HEK293 (cell line): ENCODE results near the gene PFN3.

Experiments used
- CTCF ChIA-PET: fragments of 350-600 bp; formaldehyde crosslinking; extraction: SDS; loops from one replicate; lab custom pipeline; 2021; ENCODE audit warnings: antibody characterized with exemption; lab: Yijun Ruan, JAX
- POLR2A ChIA-PET: fragments of 300-600 bp; formaldehyde crosslinking; extraction: SDS; loops from one replicate; lab custom pipeline; 2020; ENCODE audit warnings: antibody characterized with exemption, inconsistent platforms; lab: Yijun Ruan, JAX
- H3K27ac ChIP-seq: fragments of 200-500 bp; sonication (Bioruptor generic); 2 replicates; pipeline ENCODE4 v1.5.1; 2014; ENCODE audit warnings: low read depth, low read length, control low read depth, inconsistent platforms; ENCODE audit errors: extremely low read depth
- H3K36me3 ChIP-seq, 2 experiments: fragments of 200-500 bp in 1 of 2; sonication (Bioruptor generic) in 1 of 2; 1 replicate in 1 of 2; 2 replicates in 1 of 2; pipeline ENCODE4 v1.5.1; 2014 to 2017; ENCODE audit warnings: inconsistent platforms in 2 of 2, low read length in 2 of 2; ENCODE audit not compliant: control insufficient read depth in 2 of 2, insufficient read depth in 1 of 2
- H3K4me1 ChIP-seq: fragments of 200-500 bp; sonication (Bioruptor generic); 2 replicates; pipeline ENCODE4 v1.5.1; 2014; ENCODE audit warnings: mild to moderate bottlenecking, low read length, inconsistent platforms; ENCODE audit not compliant: control insufficient read depth, insufficient read depth
- H3K4me3 ChIP-seq: 2 replicates; pipeline ENCODE4 v1.5.1; 2011; ENCODE audit warnings: low read depth, mild to moderate bottlenecking, control low read depth, low read length, moderate library complexity
- H3K9me3 ChIP-seq: fragments of 200-500 bp; sonication (Bioruptor generic); 2 replicates; pipeline ENCODE4 v1.5.1; 2014; ENCODE audit warnings: low read depth, low read length, inconsistent platforms; ENCODE audit not compliant: control insufficient read depth, insufficient read depth
- ATF2 ChIP-seq: fragments of 450-650 bp; formaldehyde crosslinking; IDR thresholded peaks from 2 replicates; pipeline ENCODE4 v1.5.1; 2016; ENCODE audit warnings: missing biosample characterization, missing genetic modification characterization, low read depth
- BCL11B ChIP-seq: fragments of 450-650 bp; formaldehyde crosslinking; IDR thresholded peaks from 2 replicates; pipeline ENCODE4 v1.5.1; 2016; ENCODE audit warnings: low read depth, missing biosample characterization, missing genetic modification characterization
- CTCF ChIP-seq: fragments of 450-650 bp; formaldehyde crosslinking; IDR thresholded peaks from 2 replicates; pipeline ENCODE4 v1.5.1; 2016; ENCODE audit warnings: missing biosample characterization, missing genetic modification characterization
- GLIS1 ChIP-seq: fragments of 450-650 bp; formaldehyde crosslinking; IDR thresholded peaks from 2 replicates; pipeline ENCODE4 v1.5.1; 2016; ENCODE audit warnings: missing biosample characterization, missing genetic modification characterization
- KLF1 ChIP-seq: fragments of 450-650 bp; formaldehyde crosslinking; IDR thresholded peaks from 2 replicates; pipeline ENCODE4 v1.5.1; 2016; ENCODE audit warnings: missing biosample characterization, missing genetic modification characterization
- KLF16 ChIP-seq: fragments of 450-650 bp; formaldehyde crosslinking; IDR thresholded peaks from 2 replicates; pipeline ENCODE4 v1.5.1; 2017; ENCODE audit warnings: missing biosample characterization, missing genetic modification characterization
- PRDM1 ChIP-seq: fragments of 450-650 bp; formaldehyde crosslinking; IDR thresholded peaks from 2 replicates; pipeline ENCODE4; 2016; ENCODE audit warnings: missing biosample characterization, missing genetic modification characterization
- SP2 ChIP-seq: fragments of 450-650 bp; formaldehyde crosslinking; IDR thresholded peaks from 2 replicates; pipeline ENCODE4 v1.5.1; 2016; ENCODE audit warnings: missing biosample characterization, missing genetic modification characterization
- SP3 ChIP-seq: fragments of 450-650 bp; formaldehyde crosslinking; IDR thresholded peaks from 2 replicates; pipeline ENCODE4 v1.5.1; 2016; ENCODE audit warnings: missing biosample characterization, missing genetic modification characterization
- YY2 ChIP-seq: fragments of 450-650 bp; formaldehyde crosslinking; IDR thresholded peaks from 2 replicates; pipeline ENCODE4 v1.5.1; 2016; ENCODE audit warnings: missing biosample characterization, missing genetic modification characterization
- ZBTB20 ChIP-seq: fragments of 450-650 bp; formaldehyde crosslinking; IDR thresholded peaks from 2 replicates; pipeline ENCODE4 v1.5.1; 2016; ENCODE audit warnings: missing biosample characterization, missing genetic modification characterization
- ZBTB48 ChIP-seq: fragments of 450-650 bp; formaldehyde crosslinking; IDR thresholded peaks from 2 replicates; pipeline ENCODE4 v1.5.1; 2016; ENCODE audit warnings: missing biosample characterization, missing genetic modification characterization
- ZEB2 ChIP-seq: fragments of 450-650 bp; formaldehyde crosslinking; IDR thresholded peaks from 2 replicates; pipeline ENCODE4 v1.5.1; 2016; ENCODE audit warnings: missing biosample characterization, missing genetic modification characterization
- ZNF121 ChIP-seq: fragments of 450-650 bp; formaldehyde crosslinking; IDR thresholded peaks from 2 replicates; pipeline ENCODE4 v1.5.1; 2016; ENCODE audit warnings: missing biosample characterization, missing genetic modification characterization
- ZNF19 ChIP-seq: fragments of 450-650 bp; formaldehyde crosslinking; IDR thresholded peaks from 2 replicates; pipeline ENCODE4; 2016; ENCODE audit warnings: missing biosample characterization, missing genetic modification characterization, low read depth
- ZNF202 ChIP-seq: fragments of 450-650 bp; formaldehyde crosslinking; IDR thresholded peaks from 2 replicates; pipeline ENCODE4 v1.5.1; 2016; ENCODE audit warnings: missing biosample characterization, missing genetic modification characterization, borderline replicate concordance
- ZNF214 ChIP-seq: fragments of 450-650 bp; formaldehyde crosslinking; IDR thresholded peaks from 2 replicates; pipeline ENCODE4 v1.5.1; 2017; ENCODE audit warnings: missing biosample characterization, mild to moderate bottlenecking, missing genetic modification characterization, borderline replicate concordance
- ZNF280C ChIP-seq: fragments of 450-650 bp; formaldehyde crosslinking; IDR thresholded peaks from 2 replicates; pipeline ENCODE4 v1.5.1; 2016; ENCODE audit warnings: missing biosample characterization, missing genetic modification characterization
- ZNF341 ChIP-seq: fragments of 450-650 bp; formaldehyde crosslinking; IDR thresholded peaks from 2 replicates; pipeline ENCODE4; 2016; ENCODE audit warnings: low read depth, missing biosample characterization, missing genetic modification characterization
- ZNF394 ChIP-seq: fragments of 450-650 bp; formaldehyde crosslinking; IDR thresholded peaks from 2 replicates; pipeline ENCODE4 v1.5.1; 2016; ENCODE audit warnings: missing biosample characterization, missing genetic modification characterization, mild to moderate bottlenecking, moderate library complexity, borderline replicate concordance
- ZNF48 ChIP-seq: fragments of 450-650 bp; formaldehyde crosslinking; IDR thresholded peaks from 2 replicates; pipeline ENCODE4 v1.5.1; 2016; ENCODE audit warnings: missing biosample characterization, missing genetic modification characterization
- ZNF830 ChIP-seq: fragments of 450-650 bp; IDR thresholded peaks from 2 replicates; pipeline ENCODE4 v1.5.0; 2018; ENCODE audit warnings: missing biosample characterization, missing genetic modification characterization, low read depth, mild to moderate bottlenecking, moderate library complexity
- ZSCAN23 ChIP-seq: fragments of 450-650 bp; formaldehyde crosslinking; IDR thresholded peaks from 2 replicates; pipeline ENCODE4 v1.5.1; 2016; ENCODE audit warnings: missing biosample characterization, missing genetic modification characterization
- TF ChIP-seq, protein P1 (sequence below): fragments of 450-650 bp; formaldehyde crosslinking; IDR thresholded peaks from 2 replicates; pipeline ENCODE4 v1.5.1; 2016; ENCODE audit warnings: missing biosample characterization, missing genetic modification characterization

PFN3 gene

DNA sequence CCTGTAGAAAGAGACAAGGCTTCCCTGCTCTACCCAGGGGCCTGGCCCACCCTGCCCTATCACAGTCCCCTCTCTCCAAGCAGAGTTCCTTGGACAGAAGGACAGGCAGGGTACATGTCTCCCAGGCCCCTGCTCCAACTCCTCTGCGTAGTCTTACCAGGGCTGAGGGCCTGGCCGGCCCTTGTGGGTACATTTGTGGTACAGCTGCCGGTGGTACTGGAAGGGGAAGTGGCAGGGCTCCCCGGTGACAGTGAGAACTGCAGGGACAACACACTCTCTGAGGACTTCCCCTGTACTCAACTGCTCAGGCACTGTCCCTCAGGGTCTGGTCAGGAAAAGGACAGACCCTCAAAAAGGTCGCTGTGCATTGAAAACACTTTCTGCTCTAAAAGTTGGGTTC, 5.3 kb upstream of the PFN3 start (continued):
- TF ChIP-seq ZNF280C (tag by site-specific recombination) = no peak
- no peak for TF ChIP-seq GLIS1
- no peak for TF ChIP-seq ZNF830 (tag by site-specific recombination)
- no peak for TF ChIP-seq ZEB2

- TF ChIP-seq BCL11B (tag by site-specific recombination) = no peak
- no peak for TF ChIP-seq ZBTB20
- TF ChIP-seq ZNF19 = no peak
- no peak for TF ChIP-seq ZNF202
- TF ChIP-seq KLF16 (tag by site-specific recombination) = no peak
- no peak for TF ChIP-seq ZBTB48 (tag by site-specific recombination)
- TF ChIP-seq ZNF341 = no peak
- Histone ChIP-seq H3K4me1 (no peaks in the 10 kb centered on the region), H3K36me3 (no peaks in the 10 kb centered on the region), H3K9me3 (no peaks in the 10 kb centered on the region), H3K4me3 (no peak overlapping the region), H3K27ac (no peak overlapping the region)
- ChIA-PET CTCF (interaction anchor here (0.6 to 6.6 kb wide), 13 partner anchors 11 to 96 kb away, joined by 3 to 97 read pairs (median 24); partner anchors contain the start of gene GRK6), POLR2A (interaction anchor here (1.7 to 3.8 kb wide), 3 partner anchors 23 to 50 kb away, joined by 12 to 45 read pairs (median 13); partner anchors contain the start of genes GRK6 and PRR7)
Observed at GRCh38 chr5:177405312-177405711, 4.9 kb upstream of the PFN3 start.

DNA sequence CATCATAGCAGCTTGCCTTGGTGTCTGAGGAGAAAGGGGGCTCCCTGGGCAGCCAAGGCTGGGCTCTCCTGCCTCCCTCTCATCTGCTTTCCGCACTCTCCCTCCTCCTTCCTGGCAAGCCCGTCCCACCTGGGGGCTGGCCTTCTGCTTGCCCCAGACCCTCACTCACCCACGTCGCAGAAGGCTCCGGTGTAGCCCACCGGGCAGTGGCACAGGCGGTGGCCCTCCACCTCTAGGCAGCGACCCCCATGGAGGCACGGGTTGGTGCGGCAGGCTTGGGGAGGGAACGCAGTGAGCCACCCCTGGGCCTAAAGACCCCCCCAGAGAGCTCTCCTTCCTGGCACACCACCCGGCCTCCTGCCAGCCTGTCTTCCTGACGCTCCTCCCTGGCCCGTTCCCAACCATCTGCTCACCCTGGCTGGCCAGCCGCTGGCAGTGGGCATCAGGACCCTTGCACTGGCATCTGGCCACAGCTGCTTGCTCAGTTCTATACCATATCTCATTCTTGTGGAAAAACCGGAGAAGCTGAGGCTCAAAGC, 4.2 kb upstream of the PFN3 start:
- H3K4me1 ChIP-seq = no peaks in the 10 kb centered on the region

DNA sequence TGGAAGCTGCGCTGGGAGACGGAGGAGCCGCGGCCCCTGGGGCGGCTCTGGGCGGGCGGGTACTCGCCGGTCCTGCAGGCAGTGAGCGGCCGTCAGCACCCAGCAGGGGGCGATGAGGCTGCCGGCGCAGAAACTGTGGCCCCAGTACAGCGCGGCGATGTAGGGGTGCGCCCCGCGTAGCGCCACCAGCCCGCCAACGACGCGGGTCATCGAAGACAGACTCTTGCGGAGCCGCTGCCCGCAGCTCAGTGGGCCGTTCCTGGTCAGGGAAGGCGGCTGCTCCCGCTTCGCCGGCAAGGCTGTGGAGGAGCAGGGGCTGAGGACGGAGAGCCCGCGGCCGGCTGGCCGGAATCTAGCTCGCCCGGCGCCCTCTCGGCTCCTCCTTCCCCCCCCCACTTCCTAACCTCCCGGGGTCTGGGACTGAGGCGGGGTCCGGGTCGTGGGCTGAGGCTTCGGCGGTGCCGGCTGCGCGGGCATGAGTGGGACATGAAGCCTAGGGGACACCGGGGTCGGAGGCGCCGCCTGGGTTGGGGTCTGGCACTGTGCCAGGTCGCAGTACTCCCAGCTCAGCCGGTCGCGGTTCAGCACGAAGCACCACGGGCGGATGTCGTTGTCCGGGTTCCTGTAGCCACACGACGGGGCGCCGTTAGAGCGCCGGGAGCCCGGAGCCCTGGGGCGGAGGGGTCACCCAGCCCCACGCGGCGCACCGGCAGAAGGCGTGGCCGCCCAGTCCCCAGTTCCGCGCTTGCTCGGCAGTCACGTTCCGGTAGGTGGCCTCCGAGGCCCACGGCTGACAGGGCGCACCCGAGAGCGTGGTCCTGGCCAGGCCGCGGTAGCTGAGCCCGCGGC, 3.6 kb upstream of the PFN3 start:
- POLR2A ChIA-PET = interaction anchor here (0.8 to 3.8 kb wide), 13 partner anchors 11 to 94 kb away, joined by 3 to 45 read pairs (median 5); partner anchors contain the start of genes GRK6, LMAN2, PDLIM7 and PRR7
- peak overlapping the region; percentile 56; the same call in 1 of the 2 replicates for H3K27ac ChIP-seq
- TF ChIP-seq ZSCAN23 (tag by site-specific recombination) (no peak), ZNF48 (no peak), ZNF214 (tag by site-specific recombination) (0 out of 2 replicates have a peak, but pooled peaks have one; percentile 62), CTCF (peak; percentile 97), ATF2 (tag by site-specific recombination) (no peak), ZNF394 (tag by site-specific recombination) (peak; percentile 48; the same call in 1 of the 2 replicates), ZNF121 (tag by site-specific recombination) (peak; percentile 68), ZNF19 (no peak)

More for the DNA sequence above, 4.2 kb upstream of the PFN3 start:
- H3K36me3 ChIP-seq = no peaks in the 10 kb centered on the region
- ChIA-PET CTCF (interaction anchor here (0.6 to 6.6 kb wide), 24 partner anchors 10 to 658 kb away, joined by 3 to 97 read pairs (median 8); partner anchors contain the start of genes GRK6, LMAN2 and SLC34A1), POLR2A (interaction anchor here (1.0 to 3.8 kb wide), 10 partner anchors 10 to 53 kb away, joined by 3 to 45 read pairs (median 8); partner anchors contain the start of genes GRK6, LMAN2 and PRR7)
- H3K9me3 ChIP-seq = no peaks in the 10 kb centered on the region
- peak overlapping the region; percentile 50 for H3K4me3 ChIP-seq
- peak overlapping the region; percentile 56; the same call in 1 of the 2 replicates for H3K27ac ChIP-seq
- TF ChIP-seq YY2 (tag by site-specific recombination) (0 out of 2 replicates have a peak, but pooled peaks have one; percentile 50), SP3 (tag by site-specific recombination) (0 out of 2 replicates have a peak, but pooled peaks have one; percentile 38), ZNF121 (tag by site-specific recombination) (no peak), KLF1 (no peak), PRDM1 (peak; percentile 3; the same call in 1 of the 2 replicates), SP2 (tag by site-specific recombination) (peak; percentile 59; the same call in 1 of the 2 replicates)
- TF ChIP-seq, protein P1, sequence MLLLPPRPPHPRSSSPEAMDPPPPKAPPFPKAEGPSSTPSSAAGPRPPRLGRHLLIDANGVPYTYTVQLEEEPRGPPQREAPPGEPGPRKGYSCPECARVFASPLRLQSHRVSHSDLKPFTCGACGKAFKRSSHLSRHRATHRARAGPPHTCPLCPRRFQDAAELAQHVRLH = 0 out of 2 replicates have a peak, but pooled peaks have one; percentile 3
- TF ChIP-seq, all 188 proteins: peak for 5

More for the DNA sequence above, 3.6 kb upstream of the PFN3 start:
- no peaks in the 10 kb centered on the region for H3K9me3 ChIP-seq
- H3K4me1 ChIP-seq = no peaks in the 10 kb centered on the region
- H3K4me3 ChIP-seq = peak overlapping the region; percentile 50
- H3K36me3 ChIP-seq = no peaks in the 10 kb centered on the region
- CTCF ChIA-PET = interaction anchor here (0.6 to 6.6 kb wide), 35 partner anchors 10 to 658 kb away, joined by 3 to 97 read pairs (median 6); partner anchors contain the start of genes GRK6, LMAN2 and SLC34A1
